ENCODE results near the gene TSKS.

DNA sequence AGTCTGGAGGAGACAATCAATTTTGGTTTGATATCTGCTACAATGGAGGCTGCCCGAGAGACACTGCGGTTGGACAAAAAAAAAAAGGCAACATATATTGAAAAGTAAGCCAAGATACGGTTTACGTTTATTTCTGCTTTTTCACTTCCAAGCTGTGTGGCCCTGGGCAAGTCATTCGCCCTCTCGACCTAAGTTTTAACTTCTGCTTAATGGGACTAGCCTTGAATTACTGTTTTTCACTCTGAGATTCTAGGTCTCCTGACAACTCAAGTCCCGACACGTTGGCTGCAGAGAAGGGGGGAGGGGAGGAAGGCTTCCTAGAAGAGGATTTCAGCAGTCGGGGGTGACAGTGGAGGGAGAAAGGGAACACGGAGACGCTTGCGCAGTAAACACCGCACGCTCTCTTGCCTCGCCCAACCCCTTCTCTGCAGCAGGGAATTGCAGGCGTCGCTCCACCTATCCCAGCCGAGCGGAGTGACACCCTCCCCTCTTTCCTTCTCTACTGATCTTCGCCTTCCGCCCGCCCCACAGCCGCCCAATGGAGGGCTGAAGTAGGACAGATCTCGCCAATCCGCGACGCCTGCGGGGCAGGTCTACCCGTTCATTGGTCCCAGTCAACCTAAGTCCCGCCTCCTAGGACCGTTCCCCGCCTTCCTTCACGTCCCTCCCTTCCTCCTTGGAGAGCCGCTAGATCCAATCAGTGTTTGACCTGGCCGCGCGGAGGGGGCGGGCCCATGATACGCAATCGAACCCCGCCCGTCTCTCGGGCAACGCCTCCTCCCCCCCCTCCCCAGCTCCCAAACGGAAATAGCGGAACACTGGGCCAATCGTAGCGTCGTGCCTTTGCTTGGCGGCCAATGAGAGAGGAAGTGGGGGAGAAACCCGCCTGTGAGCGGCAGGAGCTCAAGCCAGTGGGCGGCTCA is 3.2 kb upstream of the TSKS start:
- TF ChIP-seq, protein P1, sequence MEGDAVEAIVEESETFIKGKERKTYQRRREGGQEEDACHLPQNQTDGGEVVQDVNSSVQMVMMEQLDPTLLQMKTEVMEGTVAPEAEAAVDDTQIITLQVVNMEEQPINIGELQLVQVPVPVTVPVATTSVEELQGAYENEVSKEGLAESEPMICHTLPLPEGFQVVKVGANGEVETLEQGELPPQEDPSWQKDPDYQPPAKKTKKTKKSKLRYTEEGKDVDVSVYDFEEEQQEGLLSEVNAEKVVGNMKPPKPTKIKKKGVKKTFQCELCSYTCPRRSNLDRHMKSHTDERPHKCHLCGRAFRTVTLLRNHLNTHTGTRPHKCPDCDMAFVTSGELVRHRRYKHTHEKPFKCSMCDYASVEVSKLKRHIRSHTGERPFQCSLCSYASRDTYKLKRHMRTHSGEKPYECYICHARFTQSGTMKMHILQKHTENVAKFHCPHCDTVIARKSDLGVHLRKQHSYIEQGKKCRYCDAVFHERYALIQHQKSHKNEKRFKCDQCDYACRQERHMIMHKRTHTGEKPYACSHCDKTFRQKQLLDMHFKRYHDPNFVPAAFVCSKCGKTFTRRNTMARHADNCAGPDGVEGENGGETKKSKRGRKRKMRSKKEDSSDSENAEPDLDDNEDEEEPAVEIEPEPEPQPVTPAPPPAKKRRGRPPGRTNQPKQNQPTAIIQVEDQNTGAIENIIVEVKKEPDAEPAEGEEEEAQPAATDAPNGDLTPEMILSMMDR (tag by site-specific recombination; IDR thresholded peaks at IDR 0.05) = no peak
- TF ChIP-seq ZNF146 (tag by site-specific recombination; IDR thresholded peaks at IDR 0.05) (no peak), ZNF24 (tag by site-specific recombination; IDR thresholded peaks at IDR 0.05) (no peak), ZBTB26 (tag by site-specific recombination; optimal IDR thresholded peaks at IDR 0.05) (no peak), IKZF3 (tag by site-specific recombination; IDR thresholded peaks at IDR 0.05) (peak; percentile 52; the same call in 1 of the 2 replicates), ZNF138 (tag by site-specific recombination; IDR thresholded peaks at IDR 0.05; ENCODE audit: borderline replicate concordance) (no peak)
- TF ChIP-seq, protein P2, sequence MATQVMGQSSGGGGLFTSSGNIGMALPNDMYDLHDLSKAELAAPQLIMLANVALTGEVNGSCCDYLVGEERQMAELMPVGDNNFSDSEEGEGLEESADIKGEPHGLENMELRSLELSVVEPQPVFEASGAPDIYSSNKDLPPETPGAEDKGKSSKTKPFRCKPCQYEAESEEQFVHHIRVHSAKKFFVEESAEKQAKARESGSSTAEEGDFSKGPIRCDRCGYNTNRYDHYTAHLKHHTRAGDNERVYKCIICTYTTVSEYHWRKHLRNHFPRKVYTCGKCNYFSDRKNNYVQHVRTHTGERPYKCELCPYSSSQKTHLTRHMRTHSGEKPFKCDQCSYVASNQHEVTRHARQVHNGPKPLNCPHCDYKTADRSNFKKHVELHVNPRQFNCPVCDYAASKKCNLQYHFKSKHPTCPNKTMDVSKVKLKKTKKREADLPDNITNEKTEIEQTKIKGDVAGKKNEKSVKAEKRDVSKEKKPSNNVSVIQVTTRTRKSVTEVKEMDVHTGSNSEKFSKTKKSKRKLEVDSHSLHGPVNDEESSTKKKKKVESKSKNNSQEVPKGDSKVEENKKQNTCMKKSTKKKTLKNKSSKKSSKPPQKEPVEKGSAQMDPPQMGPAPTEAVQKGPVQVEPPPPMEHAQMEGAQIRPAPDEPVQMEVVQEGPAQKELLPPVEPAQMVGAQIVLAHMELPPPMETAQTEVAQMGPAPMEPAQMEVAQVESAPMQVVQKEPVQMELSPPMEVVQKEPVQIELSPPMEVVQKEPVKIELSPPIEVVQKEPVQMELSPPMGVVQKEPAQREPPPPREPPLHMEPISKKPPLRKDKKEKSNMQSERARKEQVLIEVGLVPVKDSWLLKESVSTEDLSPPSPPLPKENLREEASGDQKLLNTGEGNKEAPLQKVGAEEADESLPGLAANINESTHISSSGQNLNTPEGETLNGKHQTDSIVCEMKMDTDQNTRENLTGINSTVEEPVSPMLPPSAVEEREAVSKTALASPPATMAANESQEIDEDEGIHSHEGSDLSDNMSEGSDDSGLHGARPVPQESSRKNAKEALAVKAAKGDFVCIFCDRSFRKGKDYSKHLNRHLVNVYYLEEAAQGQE (tag by site-specific recombination; IDR thresholded peaks at IDR 0.05) = no peak
